OCI-LY7 (cell line): Measurements from ENCODE around the gene SLIT3.

Source experiments
- EZH2phosphoT487 ChIP-seq: fragments of 200-600 bp; sonication (generic); IDR thresholded peaks from 2 replicates; pipeline ENCODE4 v1.6.1; 2018; ENCODE audit warnings: low read depth, borderline replicate concordance, mild to moderate bottlenecking, mixed run types, antibody characterized with exemption, low read length, moderate library complexity, mixed read lengths
- TF ChIP-seq, protein P1 (sequence below): fragments of 200-600 bp; sonication (generic); conservative IDR thresholded peaks from 2 replicates; pipeline ENCODE4 v1.5.1; 2014; ENCODE audit warnings: mild to moderate bottlenecking, antibody characterized with exemption, low read length, moderate library complexity, mixed read lengths

- TF ChIP-seq, protein P1, sequence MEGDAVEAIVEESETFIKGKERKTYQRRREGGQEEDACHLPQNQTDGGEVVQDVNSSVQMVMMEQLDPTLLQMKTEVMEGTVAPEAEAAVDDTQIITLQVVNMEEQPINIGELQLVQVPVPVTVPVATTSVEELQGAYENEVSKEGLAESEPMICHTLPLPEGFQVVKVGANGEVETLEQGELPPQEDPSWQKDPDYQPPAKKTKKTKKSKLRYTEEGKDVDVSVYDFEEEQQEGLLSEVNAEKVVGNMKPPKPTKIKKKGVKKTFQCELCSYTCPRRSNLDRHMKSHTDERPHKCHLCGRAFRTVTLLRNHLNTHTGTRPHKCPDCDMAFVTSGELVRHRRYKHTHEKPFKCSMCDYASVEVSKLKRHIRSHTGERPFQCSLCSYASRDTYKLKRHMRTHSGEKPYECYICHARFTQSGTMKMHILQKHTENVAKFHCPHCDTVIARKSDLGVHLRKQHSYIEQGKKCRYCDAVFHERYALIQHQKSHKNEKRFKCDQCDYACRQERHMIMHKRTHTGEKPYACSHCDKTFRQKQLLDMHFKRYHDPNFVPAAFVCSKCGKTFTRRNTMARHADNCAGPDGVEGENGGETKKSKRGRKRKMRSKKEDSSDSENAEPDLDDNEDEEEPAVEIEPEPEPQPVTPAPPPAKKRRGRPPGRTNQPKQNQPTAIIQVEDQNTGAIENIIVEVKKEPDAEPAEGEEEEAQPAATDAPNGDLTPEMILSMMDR, result no peak
- no peak for TF ChIP-seq EZH2phosphoT487
Measured at GRCh38 chr5:168844922-168845296, 456.0 kb downstream of the SLIT3 start.
